Epidermal melanocyte (primary cell): ENCODE results near the gene MLLT6.

Source experiments
- DNase-seq: peaks from one replicate; pipeline ENCODE4 v3.0.0; 2011; ENCODE audit warnings: low spot score; ENCODE audit not compliant: insufficient read length

Gene MLLT6

DNA sequence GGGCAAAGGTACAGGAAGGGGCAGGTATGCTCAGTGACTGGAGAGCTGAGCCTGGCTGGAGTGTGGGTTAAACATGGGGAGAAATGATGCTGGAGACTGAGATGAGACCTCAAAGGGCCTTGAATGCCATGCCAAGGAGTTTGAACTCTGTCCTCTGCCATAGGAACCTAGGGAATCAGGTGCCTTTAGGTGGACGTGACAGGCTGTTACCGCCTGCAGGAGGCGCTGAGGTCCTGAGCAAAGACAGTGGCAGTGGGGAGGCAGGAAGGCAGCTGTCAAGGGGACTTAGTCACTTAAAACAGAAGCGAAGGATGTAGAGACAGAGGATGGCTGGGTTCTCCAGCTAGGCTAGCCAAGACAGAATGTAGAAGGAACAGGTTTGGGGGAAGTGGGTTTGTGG, 56.5 kb downstream of the MLLT6 start:
- DNase-seq = no peak

DNA sequence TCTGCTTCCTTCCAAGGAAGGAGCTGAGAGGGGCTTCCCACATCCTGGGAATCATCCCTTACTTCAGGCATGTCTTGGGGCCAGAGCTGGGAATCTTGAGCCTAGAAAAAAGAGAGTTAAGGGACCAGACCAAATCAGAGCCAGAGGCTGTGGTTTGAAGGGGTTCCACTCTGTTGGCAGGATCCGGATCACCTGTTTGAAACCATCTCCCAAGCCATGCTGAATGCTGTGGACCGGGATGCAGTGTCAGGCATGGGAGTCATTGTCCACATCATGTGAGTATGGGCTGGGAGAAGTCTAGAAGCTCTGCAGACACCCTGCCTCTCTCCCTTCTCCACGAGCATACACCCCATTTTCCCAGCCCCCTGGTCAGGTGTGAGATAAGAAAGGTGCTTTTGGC, 57.2 kb downstream of the MLLT6 start:
- DNase-seq = no peak

DNA sequence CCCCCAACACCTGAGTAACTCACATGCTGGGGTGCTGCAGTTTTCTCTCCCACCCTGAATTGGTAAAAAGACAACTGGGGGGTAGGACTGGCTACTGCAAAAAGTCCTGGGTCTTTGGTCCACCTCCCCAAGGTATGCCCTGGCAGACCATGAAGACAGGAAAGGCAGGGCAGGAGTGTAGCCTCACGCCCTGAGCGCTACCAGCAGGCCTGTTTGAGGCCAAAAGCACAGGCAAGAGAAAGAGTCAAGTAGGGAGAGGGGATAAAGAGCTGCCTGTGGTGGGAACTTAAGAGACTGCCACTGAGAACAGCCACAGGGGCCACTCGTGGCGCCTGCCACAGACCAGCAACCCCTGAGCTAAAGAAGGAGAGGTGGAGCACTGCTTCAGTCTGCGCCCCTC, 61.3 kb downstream of the MLLT6 start:
- no peak for DNase-seq

DNA sequence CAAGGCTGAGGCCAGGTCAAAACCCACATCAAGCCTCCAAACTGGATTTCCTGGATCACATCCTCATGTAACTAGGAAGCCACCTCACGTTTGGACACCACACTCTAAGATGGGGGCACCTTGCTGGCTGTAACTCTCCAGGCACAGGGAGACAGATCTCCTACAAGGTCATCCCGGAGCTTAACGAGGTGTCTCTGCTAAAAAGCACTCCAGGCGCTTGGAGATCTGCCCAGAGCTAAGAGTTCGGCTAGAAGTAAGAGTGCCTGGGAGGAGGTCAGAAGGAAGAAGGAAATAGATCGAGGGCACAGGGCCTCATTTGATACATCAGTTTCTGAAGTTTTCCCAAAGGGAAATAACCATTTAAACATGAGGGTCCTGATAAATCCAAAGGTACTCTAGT, 63.3 kb downstream of the MLLT6 start:
- no peak for DNase-seq

DNA sequence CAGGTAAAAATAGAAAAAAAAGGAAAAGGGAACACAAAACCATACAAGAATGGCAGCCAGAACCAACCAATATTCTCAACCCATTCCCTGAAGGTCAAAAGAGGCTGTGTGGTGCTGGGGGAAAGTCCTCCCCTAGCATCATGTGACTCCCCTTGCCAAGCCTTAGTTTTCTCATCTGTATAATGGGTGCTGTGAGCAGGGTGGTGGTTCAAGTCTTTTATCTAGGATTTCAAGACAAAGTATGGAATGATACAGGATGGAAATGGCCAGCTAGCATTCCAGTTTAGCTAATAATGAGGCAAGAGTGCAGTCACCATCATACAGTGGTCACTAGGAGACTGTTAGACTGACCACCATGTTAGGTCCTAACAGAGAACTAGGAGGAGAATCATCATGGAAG, 68.2 kb downstream of the MLLT6 start:
- DNase-seq = no peak

DNA sequence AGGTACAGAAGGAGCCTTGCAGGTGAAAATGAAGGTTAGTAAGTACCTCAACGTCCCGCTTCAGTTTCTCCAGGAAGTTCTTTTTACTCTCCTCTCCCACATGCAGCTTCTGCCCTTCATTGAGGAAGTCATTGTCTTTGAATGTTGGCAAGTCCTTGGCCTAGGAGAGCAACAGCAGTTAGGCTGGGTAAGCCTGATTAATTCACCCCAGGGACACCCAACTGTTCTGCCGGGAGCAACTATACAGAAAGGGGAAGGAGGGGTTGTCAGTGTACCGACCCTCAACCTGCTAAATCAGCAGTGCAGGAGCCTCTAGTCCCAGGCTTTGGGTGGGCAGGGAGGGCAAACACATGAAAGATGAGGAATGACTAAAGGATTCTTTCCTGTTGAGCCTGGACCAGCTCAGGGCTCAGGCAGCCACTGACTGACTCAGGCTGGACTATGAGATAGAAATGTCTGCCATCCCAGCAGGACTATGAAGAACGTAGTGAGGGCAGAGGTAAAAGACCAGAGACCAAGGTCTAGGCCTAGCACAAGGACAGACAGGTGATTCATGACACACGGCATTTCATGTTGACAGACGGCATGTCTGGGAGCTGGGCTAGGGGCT, 72.7 kb downstream of the MLLT6 start:
- DNase-seq = no peak
